ENCODE results near the gene GRIK4.

The GRIK4 gene

DNA sequence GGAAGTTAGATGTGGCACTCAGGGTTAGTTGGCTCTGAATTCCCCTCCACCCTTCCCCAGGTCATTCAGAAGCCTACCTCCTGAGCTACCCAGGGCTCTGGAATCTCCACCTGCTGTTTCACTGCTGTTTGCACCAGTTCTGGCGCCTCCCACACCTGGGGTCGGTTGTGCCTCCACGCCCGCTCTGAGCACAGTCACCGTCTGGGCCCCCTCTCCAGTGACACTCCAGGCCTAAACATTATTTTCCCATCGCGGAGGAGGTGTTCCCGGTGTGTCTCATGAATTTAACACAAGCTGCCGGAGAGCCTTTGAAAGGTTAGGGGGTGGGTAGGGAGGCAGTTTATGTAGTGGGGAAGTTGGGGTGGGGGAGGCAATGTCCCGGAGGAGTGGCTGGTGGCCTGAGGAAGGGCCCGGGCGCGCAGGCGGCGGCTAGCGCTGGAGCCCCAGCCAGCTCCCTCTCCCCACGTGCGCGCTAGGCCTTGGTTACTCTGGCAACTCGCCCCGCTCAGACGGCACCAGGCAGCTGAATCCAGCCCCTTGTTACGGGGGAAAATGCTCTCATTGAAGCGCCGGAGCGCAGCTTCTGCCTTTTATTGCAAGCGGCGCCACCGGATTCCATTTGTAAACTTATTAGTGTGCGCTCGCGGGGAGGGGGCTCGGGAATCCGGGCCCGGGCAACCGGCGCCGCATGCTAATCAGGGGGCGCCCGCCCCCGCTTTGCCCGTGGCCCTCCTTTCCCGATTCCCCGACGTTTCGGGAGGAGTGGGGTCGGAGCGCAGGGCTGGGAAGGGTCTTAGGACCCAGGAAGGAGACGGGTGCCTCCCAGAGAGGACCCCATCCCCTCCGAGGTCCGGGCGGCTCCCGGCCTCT is 52.4 kb downstream of the GRIK4 start:
- Histone ChIP-seq H3K4me1 (ENCODE audit: insufficient read depth, low read length, poor library complexity, severe bottlenecking) (no peaks in the 10 kb centered on the region), H3K4me2 (ENCODE audit: low read depth, low read length, poor library complexity, severe bottlenecking) (no peak overlapping the region), H3K79me2 (ENCODE audit: insufficient read depth, low read length) (no peaks in the 10 kb centered on the region), H3K9me2 (replicated peaks; ENCODE audit: low read depth, low read length) (no peaks in the 10 kb centered on the region), H3K27me3 (ENCODE audit: insufficient read depth, low read length, poor library complexity, severe bottlenecking) (no peaks in the 10 kb centered on the region), H3K9ac (ENCODE audit: low read depth, low read length, poor library complexity, severe bottlenecking) (no peak overlapping the region), H3K4me3 (ENCODE audit: low read length, poor library complexity, severe bottlenecking) (no peak overlapping the region), H4K20me1 (ENCODE audit: insufficient read depth, low read length, poor library complexity, severe bottlenecking) (no peaks in the 10 kb centered on the region), H2AFZ (ENCODE audit: low read length) (no peak overlapping the region), H3K36me3 (ENCODE audit: insufficient read depth, low read length) (no peaks in the 10 kb centered on the region), H3K9me3 (ENCODE audit: insufficient read depth, low read depth, low read length) (no peaks in the 10 kb centered on the region), H3F3A (ENCODE audit: low read depth) (no peaks in the 10 kb centered on the region)
- TF ChIP-seq, protein P1, sequence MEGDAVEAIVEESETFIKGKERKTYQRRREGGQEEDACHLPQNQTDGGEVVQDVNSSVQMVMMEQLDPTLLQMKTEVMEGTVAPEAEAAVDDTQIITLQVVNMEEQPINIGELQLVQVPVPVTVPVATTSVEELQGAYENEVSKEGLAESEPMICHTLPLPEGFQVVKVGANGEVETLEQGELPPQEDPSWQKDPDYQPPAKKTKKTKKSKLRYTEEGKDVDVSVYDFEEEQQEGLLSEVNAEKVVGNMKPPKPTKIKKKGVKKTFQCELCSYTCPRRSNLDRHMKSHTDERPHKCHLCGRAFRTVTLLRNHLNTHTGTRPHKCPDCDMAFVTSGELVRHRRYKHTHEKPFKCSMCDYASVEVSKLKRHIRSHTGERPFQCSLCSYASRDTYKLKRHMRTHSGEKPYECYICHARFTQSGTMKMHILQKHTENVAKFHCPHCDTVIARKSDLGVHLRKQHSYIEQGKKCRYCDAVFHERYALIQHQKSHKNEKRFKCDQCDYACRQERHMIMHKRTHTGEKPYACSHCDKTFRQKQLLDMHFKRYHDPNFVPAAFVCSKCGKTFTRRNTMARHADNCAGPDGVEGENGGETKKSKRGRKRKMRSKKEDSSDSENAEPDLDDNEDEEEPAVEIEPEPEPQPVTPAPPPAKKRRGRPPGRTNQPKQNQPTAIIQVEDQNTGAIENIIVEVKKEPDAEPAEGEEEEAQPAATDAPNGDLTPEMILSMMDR (conservative IDR thresholded peaks at IDR 0.05; ENCODE audit: low read length): no peak
- TF ChIP-seq EZH2phosphoT487 (IDR thresholded peaks at IDR 0.05; ENCODE audit: borderline replicate concordance): no peak

DNA sequence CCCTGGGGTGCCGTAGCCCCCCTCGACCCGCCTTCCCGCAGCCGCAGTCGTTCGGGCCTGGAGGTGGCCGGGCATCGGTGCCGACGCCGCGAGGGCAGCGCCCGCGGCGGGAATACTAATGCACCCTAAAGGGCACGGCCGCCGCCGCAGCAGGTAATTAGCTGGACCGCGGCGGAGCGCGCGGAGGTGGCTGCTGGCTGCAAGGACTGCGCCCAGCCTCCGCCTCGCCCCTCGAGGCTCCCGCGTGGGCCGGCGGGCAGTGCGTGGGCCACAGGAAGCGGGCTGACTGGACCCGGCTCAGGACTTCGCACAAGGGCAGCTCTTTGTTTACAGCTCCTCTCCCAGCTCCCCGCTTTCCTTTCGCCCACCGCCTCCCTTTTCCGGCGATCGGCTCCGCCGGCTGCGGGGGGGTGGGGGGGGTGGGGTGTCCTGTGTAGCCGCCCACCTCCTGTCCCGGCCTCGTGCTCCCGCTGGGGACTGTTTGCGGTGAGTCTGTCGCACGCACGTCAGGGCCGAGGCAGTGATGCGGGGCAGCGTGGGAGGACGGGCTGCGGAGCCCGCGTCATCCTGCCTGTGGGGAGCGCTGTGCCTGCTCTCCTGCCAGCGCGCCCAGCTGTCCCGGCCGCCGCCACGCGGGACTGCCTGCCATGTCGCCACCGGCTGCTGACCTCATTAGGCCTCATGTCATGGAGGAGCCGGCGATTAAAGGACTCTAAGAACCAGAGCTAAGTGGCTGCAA is 53.2 kb downstream of the GRIK4 start:
- Histone ChIP-seq H3K9me2 (replicated peaks; ENCODE audit: low read depth, low read length) (no peaks in the 10 kb centered on the region), H4K20me1 (ENCODE audit: insufficient read depth, low read length, poor library complexity, severe bottlenecking) (no peaks in the 10 kb centered on the region), H3K79me2 (ENCODE audit: insufficient read depth, low read length) (no peaks in the 10 kb centered on the region), H3K4me3 (ENCODE audit: low read length, poor library complexity, severe bottlenecking) (no peak overlapping the region), H3K36me3 (ENCODE audit: insufficient read depth, low read length) (no peaks in the 10 kb centered on the region), H3K9ac (ENCODE audit: low read depth, low read length, poor library complexity, severe bottlenecking) (no peak overlapping the region), H3K27me3 (ENCODE audit: insufficient read depth, low read length, poor library complexity, severe bottlenecking) (no peaks in the 10 kb centered on the region), H3K4me1 (ENCODE audit: insufficient read depth, low read length, poor library complexity, severe bottlenecking) (no peaks in the 10 kb centered on the region), H2AFZ (ENCODE audit: low read length) (no peak overlapping the region), H3F3A (ENCODE audit: low read depth) (no peaks in the 10 kb centered on the region), H3K4me2 (ENCODE audit: low read depth, low read length, poor library complexity, severe bottlenecking) (no peak overlapping the region), H3K9me3 (ENCODE audit: insufficient read depth, low read depth, low read length) (no peaks in the 10 kb centered on the region)
- TF ChIP-seq, protein P1 (conservative IDR thresholded peaks at IDR 0.05; ENCODE audit: low read length): no peak
- no peak for TF ChIP-seq EZH2phosphoT487 (IDR thresholded peaks at IDR 0.05; ENCODE audit: borderline replicate concordance)

GRCh38 chr11:120565466-120566155 is 54.1 kb downstream of the GRIK4 start:
- Histone ChIP-seq H3K79me2 (ENCODE audit: insufficient read depth, low read length) (no peaks in the 10 kb centered on the region), H3K9ac (ENCODE audit: low read depth, low read length, poor library complexity, severe bottlenecking) (no peak overlapping the region), H3K9me2 (replicated peaks; ENCODE audit: low read depth, low read length) (no peaks in the 10 kb centered on the region), H3K4me1 (ENCODE audit: insufficient read depth, low read length, poor library complexity, severe bottlenecking) (no peaks in the 10 kb centered on the region), H3K36me3 (ENCODE audit: insufficient read depth, low read length) (no peaks in the 10 kb centered on the region), H3K9me3 (ENCODE audit: insufficient read depth, low read depth, low read length) (no peaks in the 10 kb centered on the region), H3F3A (ENCODE audit: low read depth) (no peaks in the 10 kb centered on the region), H4K20me1 (ENCODE audit: insufficient read depth, low read length, poor library complexity, severe bottlenecking) (no peaks in the 10 kb centered on the region), H3K4me2 (ENCODE audit: low read depth, low read length, poor library complexity, severe bottlenecking) (no peak overlapping the region), H3K4me3 (ENCODE audit: low read length, poor library complexity, severe bottlenecking) (no peak overlapping the region), H2AFZ (ENCODE audit: low read length) (no peak overlapping the region), H3K27me3 (ENCODE audit: insufficient read depth, low read length, poor library complexity, severe bottlenecking) (no peaks in the 10 kb centered on the region)
- TF ChIP-seq, protein P1 (conservative IDR thresholded peaks at IDR 0.05; ENCODE audit: low read length): no peak
- no peak for TF ChIP-seq EZH2phosphoT487 (IDR thresholded peaks at IDR 0.05; ENCODE audit: borderline replicate concordance)
